ENCODE data around the gene MED13L.
A peak's percentile ranks its signal among the peaks of the same experiment; 100 is the strongest.
"Not testable (repeated sequence)": the region's sequence is repeated elsewhere in the genome, so short reads cannot be mapped to it uniquely, and the experiment has no call there.

Gene MED13L

GRCh38 chr12:116055895-116056607 lies 221.4 kb downstream of the MED13L start:
- no peak for DNase-seq
- intact Hi-C loops (cut with DNase I) = no loop called here

GRCh38 chr12:116054280-116054679 lies 223.2 kb downstream of the MED13L start:
- no peak for DNase-seq
- intact Hi-C loops (cut with DNase I) = no loop called here

GRCh38 chr12:116053479-116054200 lies 223.9 kb downstream of the MED13L start:
- intact Hi-C loops (cut with DNase I) = no loop called here
- peak in 27 of 42 donors; percentile 4 to 79 (median 30) for DNase-seq

- DNase-seq = no peak
- intact Hi-C loops (cut with DNase I) = no loop called here
Observed at GRCh38 chr12:116050275-116050674, 227.2 kb downstream of the MED13L start.

GRCh38 chr12:116048879-116049278 lies 228.6 kb downstream of the MED13L start:
- DNase-seq = no peak
- intact Hi-C loops (cut with DNase I) = no loop called here

GRCh38 chr12:116046039-116046438 lies 231.5 kb downstream of the MED13L start:
- intact Hi-C loops (cut with DNase I) = no loop called here
- DNase-seq = no peak

- DNase-seq = no peak
- intact Hi-C loops (cut with DNase I) = no loop called here
Observed at GRCh38 chr12:116045150-116045549, 232.3 kb downstream of the MED13L start.

- intact Hi-C loops (cut with DNase I) = no loop called here
Observed at GRCh38 chr12:116043659-116044535, 233.6 kb downstream of the MED13L start.

GRCh38 chr12:116040402-116040801 lies 237.1 kb downstream of the MED13L start:
- no peak for DNase-seq
- intact Hi-C loops (cut with DNase I) = no loop called here

More at GRCh38 chr12:116043659-116044535, 233.6 kb downstream of the MED13L start:
- DNase-seq = no peak

GRCh38 chr12:116039081-116039480 lies 238.4 kb downstream of the MED13L start:
- intact Hi-C loops (cut with DNase I) = no loop called here
- DNase-seq = peak in 6 of 42 donors; percentile 10 to 68 (median 23)

GRCh38 chr12:116037941-116038837 lies 239.3 kb downstream of the MED13L start:
- no peak for DNase-seq
- intact Hi-C loops (cut with DNase I) = no loop called here

- intact Hi-C loops (cut with DNase I) = no loop called here
- DNase-seq = no peak
Observed at GRCh38 chr12:116033765-116034164, 243.7 kb downstream of the MED13L start.

- DNase-seq; intact Hi-C loops (cut with DNase I): not testable (repeated sequence)
Observed at GRCh38 chr12:116031624-116032023, 245.9 kb downstream of the MED13L start.

- intact Hi-C loops (cut with DNase I) = no loop called here
Observed at GRCh38 chr12:116028619-116029018, 248.9 kb downstream of the MED13L start.

GRCh38 chr12:116027551-116027821 lies 250.0 kb downstream of the MED13L start:
- intact Hi-C loops (cut with DNase I) = no loop called here
- peak in 1 of 42 donors; percentile 12 for DNase-seq

More at GRCh38 chr12:116028619-116029018, 248.9 kb downstream of the MED13L start:
- no peak for DNase-seq

GRCh38 chr12:116026768-116027550 lies 250.5 kb downstream of the MED13L start:
- no peak for DNase-seq
- intact Hi-C loops (cut with DNase I) = no loop called here

GRCh38 chr12:116026346-116026745 lies 251.1 kb downstream of the MED13L start:
- DNase-seq = no peak
- intact Hi-C loops (cut with DNase I) = no loop called here

GRCh38 chr12:116024769-116025168 lies 252.7 kb downstream of the MED13L start:
- intact Hi-C loops (cut with DNase I) = no loop called here
- DNase-seq = no peak

Data from head of caudate nucleus (tissue), 42 donors.